A673 (cell line): Measurements from ENCODE around the gene STARD3NL. TPM values are rescaled to one million over a fixed set of nuclear protein-coding genes. Genes with fewer than 3 reads are reported as not detected.

ENCODE experiments used
- BruUV-seq: library from RNA; stranded (reverse); fragments of 400-500 nt; replicated peaks from 2 replicates; lab custom pipeline; 2021; lab: Mats Ljungman, UMichigan
- CTCF ChIA-PET: fragments of 300-600 bp; sonication (Branson Sonifier 250); formaldehyde crosslinking; loops from one replicate; lab custom pipeline; 2022; ENCODE audit warnings: antibody characterized with exemption; lab: Charles Lee
- POLR2A ChIA-PET: fragments of 300-600 bp; sonication (Branson Sonifier 250); formaldehyde crosslinking; loops from one replicate; lab custom pipeline; 2022; ENCODE audit warnings: antibody characterized with exemption; ENCODE audit not compliant: low non-redundant PET; lab: Charles Lee
- DNase-seq: peaks from one replicate; pipeline ENCODE4 v3.0.0-alpha.2; 2015; ENCODE audit warnings: low spot score
- H3K27ac ChIP-seq: fragments of 200-600 bp; sonication (generic); 2 replicates; pipeline ENCODE4 v1.5.1; 2016; ENCODE audit warnings: mixed run types, low read depth, mild to moderate bottlenecking, mixed read lengths, antibody characterized with exemption, low read length; ENCODE audit not compliant: poor library complexity, severe bottlenecking
- H3K27me3 ChIP-seq: fragments of 200-600 bp; sonication (generic); replicated peaks from 2 replicates; pipeline ENCODE4 v1.6.1; 2017; ENCODE audit warnings: mixed run types, low read depth, mild to moderate bottlenecking, mixed read lengths, antibody characterized with exemption, low read length; ENCODE audit not compliant: insufficient read depth, poor library complexity
- H3K36me3 ChIP-seq: fragments of 200-600 bp; sonication (generic); 2 replicates; pipeline ENCODE4 v1.6.1; 2016; ENCODE audit warnings: mixed run types, mild to moderate bottlenecking, mixed read lengths, antibody characterized with exemption, low read length; ENCODE audit not compliant: insufficient read depth, poor library complexity, severe bottlenecking
- H3K4me1 ChIP-seq: fragments of 200-600 bp; sonication (generic); 2 replicates; pipeline ENCODE4 v1.6.1; 2017; ENCODE audit warnings: mixed run types, mild to moderate bottlenecking, mixed read lengths, antibody characterized with exemption, low read length; ENCODE audit not compliant: insufficient read depth, poor library complexity, severe bottlenecking
- H3K4me3 ChIP-seq: fragments of 200-600 bp; sonication (generic); 2 replicates; pipeline ENCODE4 v1.5.1; 2016; ENCODE audit warnings: low read depth, mixed run types, mild to moderate bottlenecking, mixed read lengths, low read length; ENCODE audit not compliant: poor library complexity, severe bottlenecking
- H3K9me3 ChIP-seq: fragments of 200-600 bp; sonication (generic); 2 replicates; pipeline ENCODE4 v1.6.1; 2016; ENCODE audit warnings: mixed run types, low read depth, mild to moderate bottlenecking, mixed read lengths, antibody characterized with exemption, low read length; ENCODE audit not compliant: poor library complexity, severe bottlenecking
- EZH2 ChIP-seq: fragments of 200-600 bp; sonication (generic); IDR thresholded peaks from 2 replicates; pipeline ENCODE4 v1.6.1; 2017; ENCODE audit warnings: borderline replicate concordance, low read depth, mild to moderate bottlenecking, mixed read lengths, antibody characterized with exemption, low read length; ENCODE audit not compliant: poor library complexity, severe bottlenecking
- intact Hi-C: fragments of 100-400 bp; cut with micrococcal nuclease; formaldehyde crosslinking; loops from one replicate; pipeline ENCODE4 v1.10.0; 2022; ENCODE audit not compliant: unreplicated experiment
- total RNA-seq: library from RNA; stranded (reverse); gene quantifications from 2 replicates; pipeline ENCODE4 v1.2.3, GENCODE V29; 2021
- TF ChIP-seq, protein P1 (sequence below): fragments of 300-800, 200-600 bp; sonication (generic); conservative IDR thresholded peaks from 2 replicates; pipeline ENCODE4 v1.5.1; 2017; ENCODE audit warnings: low read depth, mild to moderate bottlenecking, antibody characterized with exemption, low read length, moderate library complexity, mixed read lengths

Gene STARD3NL
- total RNA-seq, 1 experiment from 2014 or later: 34.8 TPM

GRCh38 chr7:38154278-38154677 lies 23.8 kb upstream of the STARD3NL start:
- ChIA-PET POLR2A (no interaction called here), CTCF (no interaction called here)
- Histone ChIP-seq H3K4me3 (no peak overlapping the region), H3K4me1 (no peaks in the 10 kb centered on the region), H3K36me3 (no peaks in the 10 kb centered on the region), H3K27me3 (peaks cover 9% of the 10 kb centered on the region), H3K27ac (no peak overlapping the region), H3K9me3 (no peaks in the 10 kb centered on the region)
- DNase-seq: no peak
- no TSS peak for BruUV-seq
- TF ChIP-seq, protein P1, sequence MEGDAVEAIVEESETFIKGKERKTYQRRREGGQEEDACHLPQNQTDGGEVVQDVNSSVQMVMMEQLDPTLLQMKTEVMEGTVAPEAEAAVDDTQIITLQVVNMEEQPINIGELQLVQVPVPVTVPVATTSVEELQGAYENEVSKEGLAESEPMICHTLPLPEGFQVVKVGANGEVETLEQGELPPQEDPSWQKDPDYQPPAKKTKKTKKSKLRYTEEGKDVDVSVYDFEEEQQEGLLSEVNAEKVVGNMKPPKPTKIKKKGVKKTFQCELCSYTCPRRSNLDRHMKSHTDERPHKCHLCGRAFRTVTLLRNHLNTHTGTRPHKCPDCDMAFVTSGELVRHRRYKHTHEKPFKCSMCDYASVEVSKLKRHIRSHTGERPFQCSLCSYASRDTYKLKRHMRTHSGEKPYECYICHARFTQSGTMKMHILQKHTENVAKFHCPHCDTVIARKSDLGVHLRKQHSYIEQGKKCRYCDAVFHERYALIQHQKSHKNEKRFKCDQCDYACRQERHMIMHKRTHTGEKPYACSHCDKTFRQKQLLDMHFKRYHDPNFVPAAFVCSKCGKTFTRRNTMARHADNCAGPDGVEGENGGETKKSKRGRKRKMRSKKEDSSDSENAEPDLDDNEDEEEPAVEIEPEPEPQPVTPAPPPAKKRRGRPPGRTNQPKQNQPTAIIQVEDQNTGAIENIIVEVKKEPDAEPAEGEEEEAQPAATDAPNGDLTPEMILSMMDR: no peak
- no peak for TF ChIP-seq EZH2
- intact Hi-C loops: no loop called here

GRCh38 chr7:38160003-38160571 lies 18.0 kb upstream of the STARD3NL start:
- H3K27me3 ChIP-seq: peaks cover 8% of the 10 kb centered on the region
- TF ChIP-seq, protein P1: no peak
- TF ChIP-seq EZH2: no peak
- ChIA-PET POLR2A (no interaction called here), CTCF (interaction anchor here (0.7 kb wide), 1 partner anchor 250 kb away, joined by 3 read pairs; no protein-coding TSS in a partner anchor)
- intact Hi-C loops: no loop called here
- BruUV-seq: no TSS peak
- no peak for DNase-seq
- H3K27ac ChIP-seq: no peak overlapping the region
- no peaks in the 10 kb centered on the region for H3K9me3 ChIP-seq
- no peaks in the 10 kb centered on the region for H3K4me1 ChIP-seq
- no peaks in the 10 kb centered on the region for H3K36me3 ChIP-seq
- H3K4me3 ChIP-seq: no peak overlapping the region

GRCh38 chr7:38162036-38162435 lies 16.0 kb upstream of the STARD3NL start:
- no peak overlapping the region for H3K27ac ChIP-seq
- intact Hi-C loops: no loop called here
- no peaks in the 10 kb centered on the region for H3K9me3 ChIP-seq
- CTCF ChIA-PET: no interaction called here
- no peak for TF ChIP-seq EZH2
- TF ChIP-seq, protein P1: no peak
- peaks cover 25% of the 10 kb centered on the region for H3K27me3 ChIP-seq
- no TSS peak for BruUV-seq
- DNase-seq: no peak
- POLR2A ChIA-PET: no interaction called here
- H3K4me3 ChIP-seq: no peak overlapping the region
- H3K36me3 ChIP-seq: no peaks in the 10 kb centered on the region
- H3K4me1 ChIP-seq: no peaks in the 10 kb centered on the region
